Glomerular endothelial cell (primary cell): ENCODE data around the gene IRX1. TPM values are rescaled to one million over a fixed set of nuclear protein-coding genes. Genes with fewer than 3 reads are reported as not detected.

ENCODE experiments used
- DNase-seq: peaks from one replicate; pipeline ENCODE4 v3.0.0-alpha.2; 2011; ENCODE audit warnings: low read depth, low spot score; ENCODE audit errors: extremely low read depth
- total RNA-seq: library from RNA; depleted of rRNA; stranded (reverse); fragments of >200 nt; gene quantifications from 2 replicates; pipeline ENCODE4 v1.2.3, GENCODE V29; 2015

The IRX1 gene
- 0.06 TPM in 1 of 2 replicates, not detected in the other for total RNA-seq

GRCh38 chr5:3595006-3595961 lies at the start of gene IRX1:
TSS of gene IRX1 (plus strand) at chr5:3595832. CDS start at chr5:3596106, 274 bp downstream.
- no peak for DNase-seq

DNA sequence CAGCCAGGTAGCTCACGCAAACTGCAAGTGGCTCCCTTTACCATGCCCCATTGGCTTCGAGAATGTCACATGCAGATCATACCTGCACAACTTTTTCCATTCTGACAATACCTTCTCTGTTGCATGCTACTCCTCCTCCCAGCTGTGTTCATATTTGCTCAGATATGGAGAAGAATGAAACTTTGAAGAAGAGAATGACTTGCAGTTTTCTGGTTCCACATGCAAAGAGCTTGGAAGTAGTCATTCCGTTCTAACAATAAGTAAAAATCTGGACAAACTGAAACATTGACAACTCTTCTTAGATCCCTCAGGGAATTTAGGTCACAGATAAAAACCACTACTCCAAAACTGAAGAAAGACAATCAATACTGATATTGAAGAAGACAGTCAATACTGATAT lies 49.6 kb upstream of the IRX1 start:
- no peak for DNase-seq

GRCh38 chr5:3564116-3564515 lies 31.5 kb upstream of the IRX1 start:
- no peak for DNase-seq

DNA sequence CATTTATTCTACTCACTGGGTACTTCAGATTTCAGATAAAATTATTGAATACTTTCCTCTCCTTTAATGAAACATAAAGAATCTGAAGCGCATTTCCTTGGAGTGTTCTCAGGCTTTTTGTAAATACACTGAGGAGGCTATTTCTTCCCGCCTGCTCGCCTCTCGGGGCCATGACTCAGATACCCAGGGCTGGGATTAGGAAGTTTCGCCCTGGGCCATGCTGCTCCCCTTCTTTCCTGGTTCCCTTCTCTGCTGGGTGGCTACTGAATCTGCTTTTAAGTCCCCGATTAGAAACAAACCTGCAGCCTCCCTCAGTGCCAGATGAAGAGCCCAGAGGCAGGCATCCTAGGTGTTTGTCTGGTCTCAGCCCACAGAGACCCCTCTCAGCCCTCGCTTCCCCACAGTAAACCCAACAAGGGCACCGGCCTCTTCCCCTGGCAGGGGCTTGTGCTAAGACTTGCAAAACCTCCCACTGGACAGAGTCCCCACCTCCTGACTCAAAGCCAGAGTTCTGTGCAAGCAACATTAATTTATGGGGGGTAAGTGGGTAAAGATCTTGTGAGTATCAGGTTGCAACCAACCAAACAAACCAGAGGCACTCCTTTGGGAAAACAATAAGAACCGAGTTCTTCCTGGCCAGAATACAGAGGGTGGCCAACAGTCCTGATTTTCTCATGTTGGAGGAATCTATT lies 30.7 kb upstream of the IRX1 start:
- no peak for DNase-seq

DNA sequence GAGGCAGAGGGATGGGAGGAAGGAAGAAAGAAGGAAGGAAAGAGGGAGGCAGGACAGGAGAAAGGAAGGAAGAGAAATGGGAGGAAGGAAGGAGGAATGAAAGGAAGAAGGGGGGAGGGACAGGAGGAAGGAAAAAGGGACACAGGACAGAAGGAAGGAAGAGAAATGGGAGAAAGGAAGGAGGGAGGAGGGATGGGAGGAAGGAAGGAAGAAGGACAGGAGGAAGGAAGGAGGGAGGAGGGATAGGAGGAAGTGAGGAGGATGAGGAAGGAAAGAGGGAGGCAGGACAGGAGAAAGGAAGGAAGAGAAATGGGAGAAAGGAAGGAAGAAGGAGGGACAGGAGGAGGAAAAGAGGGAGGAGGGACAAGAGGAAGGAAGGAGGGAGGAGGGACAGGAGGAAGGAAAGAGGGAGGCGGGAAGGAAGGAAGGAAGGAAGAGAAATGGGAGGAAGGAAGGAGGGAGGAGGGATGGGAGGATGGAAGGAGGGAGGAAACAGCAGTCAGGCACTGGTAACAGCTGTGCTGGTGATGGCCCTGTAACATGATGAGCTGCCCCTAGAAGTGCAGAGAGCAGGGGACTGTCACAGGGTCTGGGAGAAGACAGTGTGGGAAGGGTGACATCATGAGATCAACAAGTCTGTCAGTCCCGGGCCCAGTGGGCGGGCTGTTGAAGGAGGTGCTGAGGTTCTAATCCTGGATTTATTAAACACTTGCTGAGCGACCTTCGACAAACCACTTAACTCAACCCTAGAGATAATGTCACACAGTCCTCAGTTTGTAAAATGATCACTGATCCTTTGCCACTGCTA lies 10.7 kb upstream of the IRX1 start:
- DNase-seq: no peak

- no peak for DNase-seq
Measured at GRCh38 chr5:3590161-3590966, 5.3 kb upstream of the IRX1 start.

DNA sequence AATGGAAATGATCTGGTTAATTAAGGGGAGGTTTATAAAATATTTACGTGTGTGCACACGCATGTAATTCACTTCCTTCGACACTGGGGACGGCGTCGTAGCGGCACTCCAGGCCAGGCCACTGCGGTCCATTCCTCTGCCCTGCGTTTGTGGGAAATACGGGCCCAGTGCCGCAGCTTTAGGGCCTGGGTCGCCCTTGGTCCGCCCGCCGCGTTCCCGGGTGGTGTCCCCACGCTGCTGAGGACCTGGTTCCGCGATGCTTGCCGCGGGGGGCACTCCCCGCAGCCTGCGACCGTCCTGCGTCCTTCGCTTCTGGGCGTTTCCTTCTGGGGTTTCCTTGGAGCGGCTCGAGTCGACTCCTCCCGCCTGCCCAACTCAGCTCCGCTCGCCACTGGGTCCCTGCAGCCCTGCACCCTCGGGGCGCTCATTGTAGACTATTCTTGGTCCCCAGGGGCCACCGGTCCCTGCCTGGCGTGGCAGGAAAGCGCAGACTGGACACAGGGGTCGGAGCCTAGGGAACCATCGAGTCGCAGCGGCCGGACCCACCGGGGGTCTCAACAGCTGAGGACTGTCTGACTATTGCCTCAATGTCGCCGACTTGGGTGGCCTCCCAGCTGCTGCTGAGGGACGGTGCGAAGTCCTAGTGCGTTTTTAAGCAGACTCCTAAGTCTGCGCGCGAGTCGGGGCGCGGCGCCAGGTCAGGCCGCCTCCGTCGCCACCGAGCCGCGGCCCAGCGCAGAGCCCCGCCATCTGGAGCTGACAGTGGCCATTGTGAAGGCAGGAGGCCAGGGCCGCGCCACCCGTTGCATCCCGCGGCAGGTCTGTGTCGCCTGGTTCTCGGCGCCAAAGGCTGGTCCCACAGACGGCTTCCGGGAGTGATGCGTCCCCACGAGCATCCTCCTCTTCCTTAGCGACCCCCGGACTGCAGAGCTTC lies 4.4 kb upstream of the IRX1 start:
- DNase-seq: no peak

DNA sequence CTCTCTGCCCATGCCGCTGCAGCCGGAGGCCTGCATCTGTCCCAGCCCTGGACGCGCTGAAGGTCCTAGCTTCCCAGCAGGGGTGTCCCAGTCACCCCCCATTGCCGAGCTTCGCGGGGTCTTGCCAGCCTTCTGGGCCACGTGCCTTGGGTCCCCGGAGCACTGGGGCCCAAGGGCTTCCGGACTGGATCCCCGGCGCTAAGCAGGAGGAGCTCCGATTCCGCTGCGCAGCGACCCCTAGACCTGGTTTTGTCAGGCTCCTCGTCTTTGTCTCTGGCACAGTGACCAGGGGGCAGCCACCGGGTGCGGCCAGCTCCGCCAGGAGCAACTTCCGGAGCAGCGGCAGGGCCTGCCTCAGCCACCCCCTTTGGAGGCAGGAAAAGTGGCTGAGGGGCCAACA lies 3.3 kb upstream of the IRX1 start:
- DNase-seq: no peak

GRCh38 chr5:3593771-3594509 lies 1.7 kb upstream of the IRX1 start:
- DNase-seq: no peak

- no peak for DNase-seq
Measured at GRCh38 chr5:3594510-3595005, 1.1 kb upstream of the IRX1 start.

DNA sequence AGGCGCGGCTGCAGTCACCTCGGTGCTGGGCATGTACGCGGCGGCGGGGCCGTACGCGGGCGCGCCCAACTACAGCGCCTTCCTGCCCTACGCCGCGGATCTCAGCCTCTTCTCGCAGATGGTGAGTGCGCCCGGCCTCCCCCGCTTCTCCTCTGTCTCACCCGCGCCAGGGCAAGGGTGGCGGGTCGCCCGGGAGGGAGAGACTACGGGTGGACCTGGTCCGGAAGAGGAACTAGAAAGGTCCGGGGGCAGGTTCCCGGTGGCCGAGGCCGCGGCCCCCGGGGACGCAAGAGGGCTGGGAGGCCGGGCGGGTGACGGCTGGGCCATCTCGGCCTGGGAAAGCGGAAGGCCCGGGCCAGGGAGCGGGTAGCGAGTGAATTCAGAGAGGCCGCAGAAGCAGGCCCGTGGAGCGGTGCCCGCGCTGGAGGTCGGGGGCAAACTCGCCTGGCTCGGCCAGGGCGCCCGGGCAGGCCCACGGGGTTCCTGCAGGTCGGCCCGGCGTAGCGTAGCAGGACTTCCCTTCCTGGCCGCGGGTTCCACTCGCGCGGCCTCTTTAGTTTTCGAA lies 711 bp downstream of the IRX1 start:
- no peak for DNase-seq

GRCh38 chr5:3596857-3597166 lies 1.2 kb downstream of the IRX1 start:
- no peak for DNase-seq

DNA sequence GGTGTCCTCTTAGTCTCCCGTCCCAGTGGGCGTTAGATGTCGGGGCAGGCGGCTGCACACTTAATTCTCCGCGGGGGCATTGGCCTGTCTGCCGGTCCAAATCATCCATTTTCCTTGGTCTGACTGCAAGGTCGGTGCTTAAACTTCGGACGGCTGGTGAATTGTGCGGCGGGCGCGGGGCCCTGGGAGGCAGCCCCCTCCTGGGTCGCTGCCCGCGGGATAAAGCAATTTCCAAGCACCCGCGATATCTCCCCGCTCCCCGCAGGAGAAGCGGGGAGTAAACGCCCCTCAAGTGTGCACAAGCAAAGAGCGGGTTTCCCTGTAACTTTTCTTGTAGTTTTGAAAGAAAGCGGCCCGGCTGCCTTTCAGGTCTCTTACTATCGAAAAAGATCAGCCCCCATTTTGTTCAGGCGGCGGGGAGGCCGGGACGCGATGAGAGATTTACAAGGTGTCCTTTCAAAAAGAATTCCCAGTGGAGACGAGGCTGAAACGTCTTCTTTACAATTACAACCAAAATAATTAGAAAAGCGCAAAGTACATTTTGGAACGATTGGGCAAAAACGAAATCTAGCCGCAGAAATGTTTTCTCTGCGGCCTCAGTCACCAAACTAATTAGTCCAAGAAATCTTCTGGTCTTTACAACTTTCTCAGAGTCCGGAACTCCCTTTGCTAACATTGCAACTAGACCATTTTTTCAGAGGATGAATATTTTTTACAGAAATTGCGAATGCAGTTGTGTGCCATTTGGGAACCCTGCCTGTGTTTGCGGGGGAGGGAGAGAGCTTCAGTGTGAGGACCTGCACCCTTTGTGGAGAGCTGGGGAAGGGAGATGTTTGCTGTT lies 1.8 kb downstream of the IRX1 start:
- no peak for DNase-seq

DNA sequence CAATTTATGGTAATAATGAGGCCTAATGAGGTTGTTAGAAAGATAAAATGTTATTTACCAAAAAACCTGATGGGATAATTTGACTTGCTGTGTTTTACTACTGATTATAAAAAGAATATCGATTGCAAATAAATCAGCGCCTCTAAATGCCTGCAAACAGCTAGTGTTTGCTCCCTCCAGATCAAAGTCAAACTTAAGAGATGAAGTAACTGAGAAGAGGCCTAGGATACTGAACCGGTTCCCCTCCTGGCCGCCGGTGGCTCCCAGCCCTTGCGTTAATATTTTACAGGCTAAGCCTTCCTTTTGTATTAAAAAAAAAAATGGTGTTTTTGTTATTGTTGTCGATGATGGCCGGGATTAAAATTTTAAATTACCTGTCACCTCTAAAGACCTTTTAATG lies 2.6 kb downstream of the IRX1 start:
- DNase-seq: no peak

DNA sequence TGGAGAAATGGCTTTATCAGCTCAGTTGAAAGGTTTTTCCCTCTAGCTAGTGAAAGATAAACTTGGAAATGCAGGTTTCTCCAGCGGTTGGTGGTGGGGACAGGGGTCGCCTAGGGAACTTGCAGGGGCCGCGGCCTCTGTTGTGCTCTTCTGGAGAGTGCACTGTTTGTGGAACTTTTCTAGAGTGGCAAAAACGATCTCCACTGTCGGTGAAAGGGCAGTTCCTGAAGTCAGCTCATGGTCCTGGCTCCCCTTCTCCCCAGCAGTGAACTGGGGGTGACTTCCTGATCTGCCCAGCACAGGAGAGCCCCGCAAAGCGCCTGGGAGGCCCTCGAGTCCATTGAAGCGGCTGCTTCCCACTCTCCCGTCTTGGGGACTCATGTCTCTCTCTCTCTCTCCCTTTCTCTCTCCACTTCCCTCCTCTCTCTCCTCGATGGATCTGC lies 3.2 kb downstream of the IRX1 start:
- DNase-seq: no peak

DNA sequence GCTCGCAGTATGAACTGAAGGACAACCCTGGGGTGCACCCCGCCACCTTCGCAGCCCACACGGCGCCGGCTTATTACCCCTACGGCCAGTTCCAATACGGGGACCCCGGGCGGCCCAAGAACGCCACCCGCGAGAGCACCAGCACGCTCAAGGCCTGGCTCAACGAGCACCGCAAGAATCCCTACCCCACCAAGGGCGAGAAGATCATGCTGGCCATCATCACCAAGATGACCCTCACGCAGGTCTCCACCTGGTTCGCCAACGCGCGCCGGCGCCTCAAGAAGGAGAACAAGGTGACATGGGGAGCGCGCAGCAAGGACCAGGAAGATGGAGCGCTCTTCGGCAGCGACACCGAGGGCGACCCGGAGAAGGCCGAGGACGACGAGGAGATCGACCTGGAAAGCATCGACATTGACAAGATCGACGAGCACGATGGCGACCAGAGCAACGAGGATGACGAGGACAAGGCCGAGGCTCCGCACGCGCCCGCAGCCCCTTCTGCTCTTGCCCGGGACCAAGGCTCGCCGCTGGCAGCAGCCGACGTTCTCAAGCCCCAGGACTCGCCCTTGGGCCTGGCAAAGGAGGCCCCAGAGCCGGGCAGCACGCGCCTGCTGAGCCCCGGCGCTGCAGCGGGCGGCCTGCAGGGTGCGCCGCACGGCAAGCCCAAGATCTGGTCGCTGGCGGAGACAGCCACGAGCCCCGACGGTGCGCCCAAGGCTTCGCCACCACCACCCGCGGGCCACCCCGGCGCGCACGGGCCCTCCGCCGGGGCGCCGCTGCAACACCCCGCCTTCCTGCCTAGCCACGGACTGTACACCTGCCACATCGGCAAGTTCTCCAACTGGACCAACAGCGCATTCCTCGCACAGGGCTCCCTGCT lies 3.8 kb downstream of the IRX1 start:
- DNase-seq: no peak
